ENCODE data around the gene INTS11.
"Not testable (repeated sequence)": the region's sequence is repeated elsewhere in the genome, so short reads cannot be mapped to it uniquely, and the experiment has no call there.

- TF ChIP-seq EP300, CTCF, POLR2A (IDR thresholded peaks at IDR 0.05): not testable (repeated sequence)
Observed at GRCh38 chr1:1370094-1370493, 45.6 kb upstream of the INTS11 start.

Measured in stomach (tissue), 4 donors.